Chondrocyte (in vitro differentiated cells): ENCODE data around the gene BAG1. TPM values are rescaled to one million over a fixed set of nuclear protein-coding genes. Genes with fewer than 3 reads are reported as not detected.

Source experiments
- DNase-seq: peaks from one replicate; pipeline ENCODE4 v3.0.0; 2021; ENCODE audit warnings: mixed read lengths, low spot score
- H3K27ac Mint-ChIP-seq: one replicate; pipeline ENCODE4 v1.8.0; 2021; ENCODE audit warnings: mild to moderate bottlenecking, moderate library complexity, mixed read lengths; ENCODE audit not compliant: unreplicated experiment
- H3K27me3 Mint-ChIP-seq: 2 replicates; pipeline ENCODE4 v1.8.0; 2021; ENCODE audit warnings: low read depth, mixed read lengths
- H3K36me3 Mint-ChIP-seq: 2 replicates; pipeline ENCODE4 v1.8.0; 2021; ENCODE audit warnings: low read depth, mixed read lengths
- H3K4me1 Mint-ChIP-seq: 2 replicates; pipeline ENCODE4 v1.8.0; 2021; ENCODE audit warnings: low read depth, mild to moderate bottlenecking, mixed read lengths
- H3K4me3 Mint-ChIP-seq: one replicate; pipeline ENCODE4 v1.8.0; 2021; ENCODE audit warnings: mild to moderate bottlenecking, moderate library complexity, mixed read lengths; ENCODE audit not compliant: unreplicated experiment
- H3K9me3 Mint-ChIP-seq: 2 replicates; pipeline ENCODE4 v1.8.0; 2021; ENCODE audit warnings: low read depth, mixed read lengths
- total RNA-seq: library from RNA; stranded (reverse); gene quantifications from 3 replicates; pipeline ENCODE4 v1.2.1, GENCODE V29; 2021
- TF ChIP-seq, protein P1 (sequence below): fragments of 200-600 bp; sonication (generic); IDR thresholded peaks from 2 replicates; pipeline ENCODE4 v1.5.0; 2021; ENCODE audit warnings: antibody characterized with exemption, mild to moderate bottlenecking, moderate library complexity

Gene BAG1
- total RNA-seq, 1 donor from 2014 or later: 51.1 TPM

DNA sequence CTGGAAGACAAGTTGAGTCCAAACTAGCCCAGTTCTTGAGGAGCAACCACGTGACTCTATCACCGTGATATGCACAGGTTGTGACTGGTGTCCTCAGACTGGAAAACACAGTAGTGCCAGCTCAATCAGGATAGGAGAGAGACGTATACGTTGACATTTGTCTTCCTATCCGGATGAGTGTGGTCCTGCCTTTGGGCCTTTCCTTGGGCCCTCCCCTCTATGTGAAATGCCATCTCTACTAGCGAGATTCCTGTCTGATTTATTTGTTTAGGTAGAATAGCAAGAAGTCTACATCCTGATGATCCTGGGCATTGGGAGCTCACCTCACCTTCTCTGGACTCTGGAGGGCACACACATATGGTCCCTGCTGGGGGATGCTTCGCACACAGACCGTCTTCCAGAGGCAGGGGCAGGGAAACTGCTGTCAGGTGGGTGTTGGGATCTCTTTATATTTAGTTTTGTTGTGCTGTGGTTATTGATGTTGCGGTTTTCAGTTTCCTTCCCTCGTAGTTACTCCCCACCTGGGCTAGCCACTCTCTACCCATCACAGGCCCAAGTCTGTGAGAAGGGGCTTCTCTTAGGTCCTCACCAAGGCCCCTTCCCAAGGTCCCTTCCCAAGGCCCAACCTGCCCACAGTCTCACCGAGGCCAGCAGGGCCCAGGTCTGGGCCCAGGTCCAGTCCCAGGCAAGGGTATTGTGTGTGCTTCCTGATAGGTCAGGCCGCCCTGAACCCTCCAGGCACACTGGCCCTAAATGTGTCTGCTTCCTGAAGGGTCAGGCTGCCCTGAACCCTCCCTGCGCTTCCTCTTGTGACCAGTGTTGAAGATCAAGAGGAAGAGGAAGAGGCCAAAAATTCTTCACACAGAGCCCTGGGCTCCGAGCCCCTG, 43.6 kb downstream of the BAG1 start:
- H3K9me3 Mint-ChIP-seq: no peaks in the 10 kb centered on the region
- peaks cover 9% of the 10 kb centered on the region for H3K27me3 Mint-ChIP-seq
- H3K4me3 Mint-ChIP-seq: no peak overlapping the region
- TF ChIP-seq, protein P1, sequence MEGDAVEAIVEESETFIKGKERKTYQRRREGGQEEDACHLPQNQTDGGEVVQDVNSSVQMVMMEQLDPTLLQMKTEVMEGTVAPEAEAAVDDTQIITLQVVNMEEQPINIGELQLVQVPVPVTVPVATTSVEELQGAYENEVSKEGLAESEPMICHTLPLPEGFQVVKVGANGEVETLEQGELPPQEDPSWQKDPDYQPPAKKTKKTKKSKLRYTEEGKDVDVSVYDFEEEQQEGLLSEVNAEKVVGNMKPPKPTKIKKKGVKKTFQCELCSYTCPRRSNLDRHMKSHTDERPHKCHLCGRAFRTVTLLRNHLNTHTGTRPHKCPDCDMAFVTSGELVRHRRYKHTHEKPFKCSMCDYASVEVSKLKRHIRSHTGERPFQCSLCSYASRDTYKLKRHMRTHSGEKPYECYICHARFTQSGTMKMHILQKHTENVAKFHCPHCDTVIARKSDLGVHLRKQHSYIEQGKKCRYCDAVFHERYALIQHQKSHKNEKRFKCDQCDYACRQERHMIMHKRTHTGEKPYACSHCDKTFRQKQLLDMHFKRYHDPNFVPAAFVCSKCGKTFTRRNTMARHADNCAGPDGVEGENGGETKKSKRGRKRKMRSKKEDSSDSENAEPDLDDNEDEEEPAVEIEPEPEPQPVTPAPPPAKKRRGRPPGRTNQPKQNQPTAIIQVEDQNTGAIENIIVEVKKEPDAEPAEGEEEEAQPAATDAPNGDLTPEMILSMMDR: no peak
- H3K36me3 Mint-ChIP-seq: no peaks in the 10 kb centered on the region
- DNase-seq: no peak
- H3K27ac Mint-ChIP-seq: no peak overlapping the region
- peaks cover 7% of the 10 kb centered on the region for H3K4me1 Mint-ChIP-seq

DNA sequence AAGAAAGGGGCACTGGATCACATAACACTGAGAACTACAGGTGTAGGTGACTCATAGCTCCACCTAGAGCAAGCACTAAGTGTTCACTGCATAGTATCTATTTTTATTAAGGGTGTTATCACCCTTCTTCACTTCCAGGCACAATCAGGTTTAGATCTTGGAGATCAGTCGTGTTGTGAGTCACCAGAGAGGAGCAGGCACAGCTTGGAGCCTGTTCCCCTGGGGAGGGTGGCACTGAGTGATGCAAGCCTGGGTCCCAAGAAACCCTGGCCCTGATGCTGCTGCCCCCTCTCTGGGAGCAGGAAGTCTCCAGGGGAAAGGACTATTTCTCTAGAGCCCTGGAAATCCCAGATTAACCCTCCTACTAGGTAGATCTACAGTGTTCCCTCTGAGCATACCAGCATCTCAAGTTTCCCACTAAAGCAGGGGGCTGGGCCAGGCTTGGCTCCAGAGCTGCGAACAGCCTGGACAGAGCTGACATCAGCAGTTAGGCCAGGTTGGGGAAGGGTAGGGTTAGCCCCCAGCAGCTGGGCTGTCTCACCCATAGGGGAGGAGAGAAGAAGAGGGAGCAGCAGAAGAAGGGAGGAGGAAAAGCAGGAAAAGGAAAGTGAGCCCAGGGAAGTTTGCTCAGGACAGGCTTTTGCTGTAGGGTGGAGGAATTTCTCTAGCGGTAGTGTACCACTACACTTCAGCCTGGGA, 52.7 kb downstream of the BAG1 start:
- TF ChIP-seq, protein P1: no peak
- no peak for DNase-seq
- peaks cover 13% of the 10 kb centered on the region for H3K27me3 Mint-ChIP-seq
- H3K4me1 Mint-ChIP-seq: peaks cover 13% of the 10 kb centered on the region
- no peaks in the 10 kb centered on the region for H3K9me3 Mint-ChIP-seq
- peak overlapping the region; percentile 58 for H3K27ac Mint-ChIP-seq
- H3K36me3 Mint-ChIP-seq: no peaks in the 10 kb centered on the region
- no peak overlapping the region for H3K4me3 Mint-ChIP-seq

DNA sequence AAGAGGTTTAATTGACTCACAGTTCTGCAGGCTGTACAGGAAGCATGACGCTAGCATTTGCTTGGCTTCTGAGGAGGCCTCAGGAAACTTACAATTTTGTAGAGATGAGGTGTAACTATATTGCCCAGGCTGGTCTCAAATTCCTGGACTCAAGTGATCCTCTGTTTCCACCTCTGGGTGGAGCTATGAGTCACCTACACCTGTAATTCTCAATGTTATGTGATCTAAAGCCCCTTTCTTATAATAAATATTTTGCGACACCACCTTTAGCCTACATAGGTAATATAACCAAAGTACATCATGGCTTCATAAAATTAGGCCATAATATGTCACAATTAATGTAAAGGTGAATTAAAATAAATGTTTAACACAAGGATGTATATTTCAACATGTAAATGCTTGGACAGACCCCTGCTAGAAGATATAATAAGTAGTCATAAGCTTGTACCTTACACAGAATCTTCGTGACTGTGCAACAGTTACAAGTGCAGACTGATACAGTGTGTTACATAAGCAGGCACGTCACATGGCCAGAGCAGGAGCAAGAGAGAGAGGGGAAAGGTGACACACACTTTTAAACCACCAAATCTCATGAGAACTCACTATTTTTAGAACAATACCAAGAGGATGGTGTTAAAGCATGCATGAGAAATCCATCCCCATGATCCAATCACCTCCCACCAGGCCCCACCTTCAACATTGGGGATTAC, 54.3 kb downstream of the BAG1 start:
- no peak for DNase-seq
- TF ChIP-seq, protein P1: no peak
- no peak overlapping the region for H3K4me3 Mint-ChIP-seq
- no peaks in the 10 kb centered on the region for H3K36me3 Mint-ChIP-seq
- peaks cover 13% of the 10 kb centered on the region for H3K27me3 Mint-ChIP-seq
- H3K4me1 Mint-ChIP-seq: peaks cover 13% of the 10 kb centered on the region
- peaks cover 2% of the 10 kb centered on the region for H3K9me3 Mint-ChIP-seq
- H3K27ac Mint-ChIP-seq: no peak overlapping the region

DNA sequence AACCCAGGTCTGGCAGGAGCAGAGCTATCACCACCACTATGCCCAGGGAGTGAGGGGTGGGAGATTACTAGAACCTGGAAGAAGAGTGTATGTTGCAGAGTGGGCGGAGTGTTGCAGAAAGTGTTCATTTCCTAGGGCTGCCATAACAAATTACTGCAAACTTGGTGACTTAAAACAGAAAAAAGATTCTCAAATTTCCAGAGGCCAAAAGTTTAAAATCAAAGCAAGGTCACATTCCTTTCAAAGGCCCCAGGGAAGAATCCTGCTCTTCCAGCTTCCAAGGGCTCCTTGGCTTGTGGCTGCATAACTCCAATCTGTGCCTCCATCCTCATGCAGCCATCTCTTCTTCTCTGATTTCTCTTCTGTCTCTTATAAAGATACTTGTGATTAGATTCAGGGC, 55.1 kb downstream of the BAG1 start:
- TF ChIP-seq, protein P1: no peak
- Mint-ChIP-seq H3K4me3 (no peak overlapping the region), H3K36me3 (no peaks in the 10 kb centered on the region), H3K4me1 (peaks cover 13% of the 10 kb centered on the region), H3K27ac (no peak overlapping the region), H3K9me3 (peaks cover 2% of the 10 kb centered on the region), H3K27me3 (peaks cover 7% of the 10 kb centered on the region)
- no peak for DNase-seq
